SJCRH30 (cell line): Measurements from ENCODE around the gene SPEF1. TPM values are rescaled to one million over a fixed set of nuclear protein-coding genes. Genes with fewer than 3 reads are reported as not detected.
A peak's percentile ranks its signal among the peaks of the same experiment; 100 is the strongest.

ENCODE experiments used
- DNase-seq, 2 experiments: peaks; one replicate each; pipeline ENCODE4 v3.0.0-alpha.2; 2015 to 2020
- H3K27ac ChIP-seq: fragments of 250-450 bp; sonication (Bioruptor Pico); 2 replicates; pipeline ENCODE4 v1.5.1; 2020; ENCODE audit warnings: mild to moderate bottlenecking, moderate library complexity
- H3K27me3 ChIP-seq: fragments of 250-450 bp; sonication (Bioruptor Pico); 2 replicates; pipeline ENCODE4 v1.5.1; 2020; ENCODE audit warnings: mild to moderate bottlenecking, moderate library complexity
- H3K36me3 ChIP-seq: fragments of 250-450 bp; sonication (Bioruptor Pico); 2 replicates; pipeline ENCODE4 v1.5.1; 2020; ENCODE audit warnings: mild to moderate bottlenecking, moderate library complexity
- H3K4me1 ChIP-seq: fragments of 250-450 bp; sonication (Bioruptor Pico); 2 replicates; pipeline ENCODE4 v1.5.1; 2020; ENCODE audit warnings: mild to moderate bottlenecking, moderate library complexity
- H3K4me3 ChIP-seq: fragments of 250-450 bp; sonication (Bioruptor Pico); 2 replicates; pipeline ENCODE4 v1.5.1; 2020; ENCODE audit warnings: mild to moderate bottlenecking, moderate library complexity
- H3K9me3 ChIP-seq: fragments of 250-450 bp; sonication (Bioruptor Pico); replicated peaks from 2 replicates; pipeline ENCODE4 v1.5.1; 2020; ENCODE audit warnings: mild to moderate bottlenecking, moderate library complexity
- total RNA-seq: library from RNA; depleted of rRNA; stranded (reverse); fragments of >200 nt; shearing (Covaris generic); gene quantifications from 2 replicates; pipeline ENCODE4 v1.2.3, GENCODE V29; 2014

SPEF1 gene
- total RNA-seq, 1 experiment from 2014 or later: 0.16 TPM

GRCh38 chr20:3786126-3786484, 4.9 kb upstream of the SPEF1 start:
- no peak overlapping the region for H3K27ac ChIP-seq
- no peaks in the 10 kb centered on the region for H3K4me1 ChIP-seq
- DNase-seq: no peak
- H3K36me3 ChIP-seq: no peaks in the 10 kb centered on the region
- H3K4me3 ChIP-seq: peak overlapping the region; percentile 49
- no peaks in the 10 kb centered on the region for H3K9me3 ChIP-seq
- no peaks in the 10 kb centered on the region for H3K27me3 ChIP-seq

GRCh38 chr20:3785240-3786125, 4.2 kb upstream of the SPEF1 start:
- Histone ChIP-seq H3K4me3 (peak overlapping the region; percentile 49; the same call in 1 of the 2 replicates), H3K9me3 (no peaks in the 10 kb centered on the region), H3K27me3 (no peaks in the 10 kb centered on the region), H3K4me1 (no peaks in the 10 kb centered on the region), H3K36me3 (no peaks in the 10 kb centered on the region), H3K27ac (no peak overlapping the region)
- DNase-seq: no peak

GRCh38 chr20:3784863-3785239, 3.6 kb upstream of the SPEF1 start:
- no peak for DNase-seq
- Histone ChIP-seq H3K4me3 (no peak overlapping the region), H3K9me3 (no peaks in the 10 kb centered on the region), H3K4me1 (no peaks in the 10 kb centered on the region), H3K36me3 (no peaks in the 10 kb centered on the region), H3K27ac (no peak overlapping the region), H3K27me3 (no peaks in the 10 kb centered on the region)

- Histone ChIP-seq H3K4me3 (no peak overlapping the region), H3K36me3 (no peaks in the 10 kb centered on the region), H3K27me3 (no peaks in the 10 kb centered on the region), H3K27ac (no peak overlapping the region), H3K9me3 (no peaks in the 10 kb centered on the region), H3K4me1 (no peaks in the 10 kb centered on the region)
- DNase-seq: no peak
These were observed 3.1 kb upstream of the SPEF1 start for GRCh38 chr20:3784216-3784853.

- Histone ChIP-seq H3K9me3 (no peaks in the 10 kb centered on the region), H3K36me3 (no peaks in the 10 kb centered on the region), H3K27me3 (no peaks in the 10 kb centered on the region), H3K4me3 (no peak overlapping the region), H3K27ac (no peak overlapping the region), H3K4me1 (no peaks in the 10 kb centered on the region)
- DNase-seq: no peak
These were observed 2.4 kb upstream of the SPEF1 start for GRCh38 chr20:3783511-3784195.

DNA sequence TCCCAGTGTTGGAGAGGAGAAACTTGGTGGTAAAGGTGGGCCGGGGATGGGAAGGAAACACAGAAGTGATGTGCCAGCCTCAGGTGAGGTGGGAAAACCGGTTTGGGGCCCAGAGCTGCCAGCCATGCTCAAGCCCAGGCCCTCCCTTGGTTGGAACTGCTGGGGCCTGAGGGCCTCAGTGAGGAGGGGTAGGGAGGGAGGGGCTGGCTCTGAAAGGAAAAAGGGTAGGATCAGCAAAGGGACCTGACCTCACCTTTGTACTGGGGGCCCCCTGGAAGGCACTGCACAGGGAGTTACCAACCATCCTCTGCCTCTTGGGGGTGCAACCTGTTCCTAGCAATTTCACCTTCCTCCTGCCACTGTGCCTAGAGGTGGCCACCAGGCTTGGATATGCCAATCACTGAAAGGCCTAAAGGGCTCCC, 1.8 kb upstream of the SPEF1 start:
- no peak overlapping the region for H3K4me3 ChIP-seq
- no peaks in the 10 kb centered on the region for H3K9me3 ChIP-seq
- H3K4me1 ChIP-seq: no peaks in the 10 kb centered on the region
- no peaks in the 10 kb centered on the region for H3K27me3 ChIP-seq
- no peak overlapping the region for H3K27ac ChIP-seq
- H3K36me3 ChIP-seq: no peaks in the 10 kb centered on the region
- no peak for DNase-seq

GRCh38 chr20:3782597-3782996, 1.3 kb upstream of the SPEF1 start:
- H3K9me3 ChIP-seq: no peaks in the 10 kb centered on the region
- DNase-seq: no peak
- H3K4me1 ChIP-seq: no peaks in the 10 kb centered on the region
- no peaks in the 10 kb centered on the region for H3K36me3 ChIP-seq
- H3K27me3 ChIP-seq: no peaks in the 10 kb centered on the region
- no peak overlapping the region for H3K27ac ChIP-seq
- H3K4me3 ChIP-seq: no peak overlapping the region

- DNase-seq: no peak
- Histone ChIP-seq H3K4me1 (no peaks in the 10 kb centered on the region), H3K36me3 (no peaks in the 10 kb centered on the region), H3K27ac (no peak overlapping the region), H3K9me3 (no peaks in the 10 kb centered on the region), H3K4me3 (no peak overlapping the region), H3K27me3 (no peaks in the 10 kb centered on the region)
These were observed 2.3 kb downstream of the SPEF1 start for GRCh38 chr20:3778976-3779375.

- H3K9me3 ChIP-seq: no peaks in the 10 kb centered on the region
- H3K27ac ChIP-seq: no peak overlapping the region
- no peaks in the 10 kb centered on the region for H3K36me3 ChIP-seq
- H3K4me1 ChIP-seq: no peaks in the 10 kb centered on the region
- DNase-seq: no peak
- no peak overlapping the region for H3K4me3 ChIP-seq
- no peaks in the 10 kb centered on the region for H3K27me3 ChIP-seq
These were observed 3.3 kb downstream of the SPEF1 start for GRCh38 chr20:3777716-3778629.

DNA sequence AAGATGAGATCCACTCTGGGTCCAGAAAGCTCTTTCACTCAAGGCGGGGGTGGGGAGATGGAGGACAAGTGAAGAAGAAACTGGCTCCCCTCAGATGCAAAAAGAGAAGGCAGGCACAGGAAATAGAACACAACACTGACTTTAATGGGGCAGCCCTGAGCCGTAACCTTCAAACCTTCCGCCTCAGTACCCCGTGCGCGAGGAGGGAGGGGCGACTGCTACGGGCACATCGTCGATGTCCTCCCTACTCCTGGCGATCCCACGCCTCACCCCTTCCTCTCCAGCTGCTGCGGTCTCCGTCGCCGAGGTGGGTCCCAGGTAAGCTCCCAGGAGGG, 3.9 kb downstream of the SPEF1 start:
- Histone ChIP-seq H3K4me1 (no peaks in the 10 kb centered on the region), H3K27ac (no peak overlapping the region), H3K27me3 (no peaks in the 10 kb centered on the region), H3K4me3 (no peak overlapping the region), H3K36me3 (no peaks in the 10 kb centered on the region), H3K9me3 (no peaks in the 10 kb centered on the region)
- no peak for DNase-seq

GRCh38 chr20:3775457-3776108, 5.7 kb downstream of the SPEF1 start:
- no peak overlapping the region for H3K4me3 ChIP-seq

DNA sequence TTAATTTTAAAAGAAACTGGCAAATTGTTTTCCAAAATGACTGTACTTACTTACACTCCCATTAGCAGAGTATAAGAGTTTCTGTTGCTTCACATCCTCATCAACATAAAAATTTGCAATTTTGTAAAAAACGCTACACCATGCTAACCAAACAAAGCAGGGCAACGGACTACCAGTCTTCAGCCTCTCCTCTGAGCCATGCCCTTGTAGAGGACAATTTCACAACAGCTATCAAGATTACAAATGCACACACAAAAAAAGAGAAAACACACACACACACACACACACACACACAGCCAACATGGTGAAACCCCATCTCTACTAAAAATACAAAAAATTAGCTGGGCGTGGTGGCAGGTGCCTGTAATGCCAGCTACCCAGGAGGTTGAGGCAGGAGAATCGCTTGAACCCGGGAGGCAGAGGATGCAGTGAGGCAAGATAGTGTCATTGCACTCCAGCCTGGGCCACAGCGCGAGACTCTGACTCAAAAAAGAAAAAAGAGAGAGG, 9.6 kb downstream of the SPEF1 start:
- Histone ChIP-seq H3K36me3 (no peaks in the 10 kb centered on the region), H3K4me1 (no peaks in the 10 kb centered on the region), H3K9me3 (no peaks in the 10 kb centered on the region), H3K27ac (no peak overlapping the region), H3K27me3 (no peaks in the 10 kb centered on the region), H3K4me3 (no peak overlapping the region)
- DNase-seq: no peak

More at GRCh38 chr20:3775457-3776108, 5.7 kb downstream of the SPEF1 start:
- DNase-seq: no peak
- Histone ChIP-seq H3K4me1 (no peaks in the 10 kb centered on the region), H3K9me3 (no peaks in the 10 kb centered on the region), H3K27me3 (no peaks in the 10 kb centered on the region), H3K27ac (no peak overlapping the region), H3K36me3 (no peaks in the 10 kb centered on the region)

DNA sequence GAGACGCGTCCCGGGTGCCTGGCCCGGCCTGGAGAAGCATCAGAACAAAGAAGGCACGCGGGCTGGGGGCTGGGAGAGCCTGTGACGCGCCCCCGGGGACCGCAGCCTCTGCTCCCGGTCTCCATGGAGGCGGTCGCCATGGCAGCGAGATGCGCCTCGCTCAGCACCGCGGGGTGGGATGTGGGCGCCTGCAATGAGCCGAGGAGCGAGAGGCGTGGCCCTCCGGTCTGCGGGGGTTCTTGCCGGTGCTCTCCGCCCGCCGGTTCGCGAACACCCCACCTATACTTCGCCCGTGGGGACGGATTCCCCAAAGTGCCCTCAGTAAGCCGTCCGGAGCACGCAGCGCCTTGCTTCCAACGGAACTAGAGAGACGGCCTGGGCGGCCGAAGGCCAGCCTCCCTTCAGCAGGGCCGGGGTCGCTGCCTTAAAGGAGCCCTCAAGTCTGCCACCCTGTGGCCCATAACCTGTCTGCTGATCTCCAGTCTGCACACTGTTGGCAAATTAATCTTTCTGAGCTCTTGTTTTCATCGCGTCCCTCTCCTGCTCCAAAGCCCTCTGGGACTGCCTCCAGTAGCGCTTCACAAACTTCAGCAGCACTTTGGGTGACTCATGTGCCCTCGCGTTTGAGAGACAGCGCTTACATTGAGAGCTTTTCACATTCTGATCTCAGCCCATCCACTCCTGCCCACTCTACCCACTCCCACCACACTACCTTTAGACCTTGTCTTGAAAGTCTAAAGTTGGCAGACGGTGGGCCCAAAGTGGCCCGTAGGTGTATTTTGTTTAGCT, 12.7 kb downstream of the SPEF1 start:
- H3K27me3 ChIP-seq: no peaks in the 10 kb centered on the region
- peak; percentile 75 to 83 for DNase-seq
- H3K4me3 ChIP-seq: peak overlapping the region; percentile 74
- no peaks in the 10 kb centered on the region for H3K9me3 ChIP-seq
- H3K36me3 ChIP-seq: no peaks in the 10 kb centered on the region
- H3K4me1 ChIP-seq: no peaks in the 10 kb centered on the region
- H3K27ac ChIP-seq: peak overlapping the region; percentile 64
